GM23338 (cell line): ENCODE measurements around the gene FBXO15. TPM values are rescaled to one million over a fixed set of nuclear protein-coding genes. Genes with fewer than 3 reads are reported as not detected.

Experiments
- ATAC-seq: fragments of 200-7000 bp; cut with Tn5 transposase; 3 replicates; pipeline ENCODE4 v1.9.1; 2020
- DNase-seq: peaks from one replicate; pipeline ENCODE4 v3.0.0-alpha.2; 2015; ENCODE audit warnings: low spot score
- H2AFZ ChIP-seq: fragments of 200-600 bp; sonication (generic); 2 replicates; pipeline ENCODE4 v1.8.0; 2016; ENCODE audit warnings: antibody characterized with exemption, mild to moderate bottlenecking, moderate library complexity
- H3F3A ChIP-seq: fragments of 200-600 bp; sonication (generic); replicated peaks from 2 replicates; pipeline ENCODE4 v1.8.0; 2017; ENCODE audit warnings: antibody characterized with exemption, mixed run types, low read depth
- H3K27ac ChIP-seq: fragments of 200-600 bp; sonication (generic); 2 replicates; pipeline ENCODE4 v1.6.1; 2016; ENCODE audit warnings: low read depth
- H3K27me3 ChIP-seq: fragments of 200-600 bp; sonication (generic); 2 replicates; pipeline ENCODE4 v1.8.0; 2016; ENCODE audit warnings: mild to moderate bottlenecking, mixed run types, moderate library complexity; ENCODE audit not compliant: insufficient read depth
- H3K36me3 ChIP-seq: fragments of 200-600 bp; sonication (generic); 2 replicates; pipeline ENCODE4 v1.8.0; 2016; ENCODE audit warnings: mild to moderate bottlenecking; ENCODE audit not compliant: insufficient read depth
- H3K4me1 ChIP-seq: fragments of 200-600 bp; sonication (generic); 2 replicates; pipeline ENCODE4 v1.8.0; 2016; ENCODE audit warnings: mild to moderate bottlenecking, moderate library complexity; ENCODE audit not compliant: insufficient read depth
- H3K4me2 ChIP-seq: fragments of 200-600 bp; sonication (generic); 2 replicates; pipeline ENCODE4 v1.7.1; 2017; ENCODE audit warnings: mixed run types
- H3K4me3 ChIP-seq: fragments of 200-600 bp; sonication (generic); 2 replicates; pipeline ENCODE4 v1.6.1; 2016; ENCODE audit warnings: mixed run types
- H3K79me2 ChIP-seq: fragments of 200-600 bp; sonication (generic); replicated peaks from 2 replicates; pipeline ENCODE4 v1.8.0; 2017; ENCODE audit warnings: mild to moderate bottlenecking; ENCODE audit not compliant: insufficient read depth
- H3K9me2 ChIP-seq: fragments of 200-600 bp; sonication (generic); 2 replicates; pipeline ENCODE4 v1.8.0; 2017; ENCODE audit not compliant: insufficient read depth
- H4K20me1 ChIP-seq: fragments of 200-600 bp; sonication (generic); replicated peaks from 2 replicates; pipeline ENCODE4 v1.8.0; 2017; ENCODE audit warnings: mild to moderate bottlenecking; ENCODE audit not compliant: insufficient read depth
- H3K27ac Mint-ChIP-seq: 2 replicates; pipeline ENCODE4 v1.8.0; 2020; ENCODE audit warnings: inconsistent platforms, mild to moderate bottlenecking, moderate library complexity, mixed read lengths
- H3K27me3 Mint-ChIP-seq: 3 replicates; pipeline ENCODE4 v1.8.0; 2022; ENCODE audit warnings: low read depth, mild to moderate bottlenecking, moderate library complexity, mixed read lengths, inconsistent platforms; ENCODE audit not compliant: insufficient read depth, poor library complexity
- H3K36me3 Mint-ChIP-seq: 3 replicates; pipeline ENCODE4 v1.8.0; 2021; ENCODE audit warnings: low read depth, mild to moderate bottlenecking, inconsistent platforms, moderate library complexity, mixed read lengths
- H3K4me1 Mint-ChIP-seq: 3 replicates; pipeline ENCODE4 v1.8.0; 2020; ENCODE audit warnings: mild to moderate bottlenecking, inconsistent platforms, mixed read lengths
- H3K4me3 Mint-ChIP-seq: 3 replicates; pipeline ENCODE4 v1.8.0; 2021; ENCODE audit warnings: moderate library complexity, mild to moderate bottlenecking, inconsistent platforms, mixed read lengths
- H3K9me3 Mint-ChIP-seq: 3 replicates; pipeline ENCODE4 v1.8.0; 2020; ENCODE audit warnings: moderate library complexity, mild to moderate bottlenecking, inconsistent platforms, mixed read lengths
- POLR2AphosphoS5 ChIP-seq: IDR thresholded peaks from 2 replicates; pipeline ENCODE4 v1.6.1; 2016; ENCODE audit warnings: antibody characterized with exemption, low read depth
- REST ChIP-seq: IDR thresholded peaks from one replicate; pipeline ENCODE4 v1.6.1; 2018; ENCODE audit warnings: antibody characterized with exemption; ENCODE audit not compliant: unreplicated experiment
- ZNF462 ChIP-seq: fragments of 250-450 bp; sonication (Bioruptor Pico); IDR thresholded peaks from 2 replicates; pipeline ENCODE4 v1.5.0; 2020; ENCODE audit warnings: mild to moderate bottlenecking, moderate library complexity
- polyA plus RNA-seq: library from polyadenylated mRNA; unstranded; fragments of >200 nt; fragmentation: Nextera tagmentation; extraction: Ambion mirVana; gene quantifications from 2 replicates; pipeline ENCODE4 v1.2.1, GENCODE V29; 2016
- total RNA-seq: library from RNA; depleted of rRNA; stranded (reverse); fragments of >200 nt; shearing (Covaris generic); gene quantifications from 2 replicates; pipeline ENCODE4 v1.2.3, GENCODE V29; 2014

The FBXO15 gene
- total and polyA plus RNA-seq, 2 experiments from 2014 or later, result 0.21 to 0.53 TPM

GRCh38 chr18:74068296-74068695, 79.3 kb downstream of the FBXO15 start:
- TF ChIP-seq REST, result no peak
- TF ChIP-seq POLR2AphosphoS5, result no peak
- no peak for TF ChIP-seq ZNF462 (CRISPR knock-in tag)
- no peak overlapping the region for H3K4me3 Mint-ChIP-seq
- Histone ChIP-seq H3K9me2 (no peaks in the 10 kb centered on the region), H3K36me3 (no peaks in the 10 kb centered on the region), H3K4me1 (no peaks in the 10 kb centered on the region), H3K4me3 (no peak overlapping the region), H3K4me2 (no peak overlapping the region), H4K20me1 (no peaks in the 10 kb centered on the region), H2AFZ (no peak overlapping the region), H3F3A (no peaks in the 10 kb centered on the region), H3K79me2 (no peaks in the 10 kb centered on the region), H3K27ac (no peak overlapping the region), H3K27me3 (no peaks in the 10 kb centered on the region)
- peaks cover 7% of the 10 kb centered on the region for H3K27me3 Mint-ChIP-seq
- no peaks in the 10 kb centered on the region for H3K9me3 Mint-ChIP-seq
- H3K4me1 Mint-ChIP-seq, result no peaks in the 10 kb centered on the region
- no peaks in the 10 kb centered on the region for H3K36me3 Mint-ChIP-seq
- DNase-seq (no peak), ATAC-seq (no peak)
- no peak overlapping the region for H3K27ac Mint-ChIP-seq
